GM23338 (cell line): ENCODE measurements around the gene COL6A3. TPM values are rescaled to one million over a fixed set of nuclear protein-coding genes. Genes with fewer than 3 reads are reported as not detected.
A peak's percentile ranks its signal among the peaks of the same experiment; 100 is the strongest.

Source experiments
- ATAC-seq: fragments of 200-7000 bp; cut with Tn5 transposase; 3 replicates; pipeline ENCODE4 v1.9.1; 2020
- DNase-seq: peaks from one replicate; pipeline ENCODE4 v3.0.0-alpha.2; 2015; ENCODE audit warnings: low spot score
- H2AFZ ChIP-seq: fragments of 200-600 bp; sonication (generic); 2 replicates; pipeline ENCODE4 v1.8.0; 2016; ENCODE audit warnings: antibody characterized with exemption, mild to moderate bottlenecking, moderate library complexity
- H3F3A ChIP-seq: fragments of 200-600 bp; sonication (generic); replicated peaks from 2 replicates; pipeline ENCODE4 v1.8.0; 2017; ENCODE audit warnings: antibody characterized with exemption, mixed run types, low read depth
- H3K27ac ChIP-seq: fragments of 200-600 bp; sonication (generic); 2 replicates; pipeline ENCODE4 v1.6.1; 2016; ENCODE audit warnings: low read depth
- H3K27me3 ChIP-seq: fragments of 200-600 bp; sonication (generic); 2 replicates; pipeline ENCODE4 v1.8.0; 2016; ENCODE audit warnings: mild to moderate bottlenecking, mixed run types, moderate library complexity; ENCODE audit not compliant: insufficient read depth
- H3K36me3 ChIP-seq: fragments of 200-600 bp; sonication (generic); 2 replicates; pipeline ENCODE4 v1.8.0; 2016; ENCODE audit warnings: mild to moderate bottlenecking; ENCODE audit not compliant: insufficient read depth
- H3K4me1 ChIP-seq: fragments of 200-600 bp; sonication (generic); 2 replicates; pipeline ENCODE4 v1.8.0; 2016; ENCODE audit warnings: mild to moderate bottlenecking, moderate library complexity; ENCODE audit not compliant: insufficient read depth
- H3K4me2 ChIP-seq: fragments of 200-600 bp; sonication (generic); 2 replicates; pipeline ENCODE4 v1.7.1; 2017; ENCODE audit warnings: mixed run types
- H3K4me3 ChIP-seq: fragments of 200-600 bp; sonication (generic); 2 replicates; pipeline ENCODE4 v1.6.1; 2016; ENCODE audit warnings: mixed run types
- H3K79me2 ChIP-seq: fragments of 200-600 bp; sonication (generic); replicated peaks from 2 replicates; pipeline ENCODE4 v1.8.0; 2017; ENCODE audit warnings: mild to moderate bottlenecking; ENCODE audit not compliant: insufficient read depth
- H3K9me2 ChIP-seq: fragments of 200-600 bp; sonication (generic); 2 replicates; pipeline ENCODE4 v1.8.0; 2017; ENCODE audit not compliant: insufficient read depth
- H4K20me1 ChIP-seq: fragments of 200-600 bp; sonication (generic); replicated peaks from 2 replicates; pipeline ENCODE4 v1.8.0; 2017; ENCODE audit warnings: mild to moderate bottlenecking; ENCODE audit not compliant: insufficient read depth
- H3K27ac Mint-ChIP-seq: 2 replicates; pipeline ENCODE4 v1.8.0; 2020; ENCODE audit warnings: inconsistent platforms, mild to moderate bottlenecking, moderate library complexity, mixed read lengths
- H3K27me3 Mint-ChIP-seq: 3 replicates; pipeline ENCODE4 v1.8.0; 2022; ENCODE audit warnings: low read depth, mild to moderate bottlenecking, moderate library complexity, mixed read lengths, inconsistent platforms; ENCODE audit not compliant: insufficient read depth, poor library complexity
- H3K36me3 Mint-ChIP-seq: 3 replicates; pipeline ENCODE4 v1.8.0; 2021; ENCODE audit warnings: low read depth, mild to moderate bottlenecking, inconsistent platforms, moderate library complexity, mixed read lengths
- H3K4me1 Mint-ChIP-seq: 3 replicates; pipeline ENCODE4 v1.8.0; 2020; ENCODE audit warnings: mild to moderate bottlenecking, inconsistent platforms, mixed read lengths
- H3K4me3 Mint-ChIP-seq: 3 replicates; pipeline ENCODE4 v1.8.0; 2021; ENCODE audit warnings: moderate library complexity, mild to moderate bottlenecking, inconsistent platforms, mixed read lengths
- H3K9me3 Mint-ChIP-seq: 3 replicates; pipeline ENCODE4 v1.8.0; 2020; ENCODE audit warnings: moderate library complexity, mild to moderate bottlenecking, inconsistent platforms, mixed read lengths
- EZH2 ChIP-seq: fragments of 200-600 bp; sonication (generic); IDR thresholded peaks from one replicate; pipeline ENCODE4 v1.8.0; 2017; ENCODE audit warnings: antibody characterized with exemption, mild to moderate bottlenecking, low read depth; ENCODE audit not compliant: unreplicated experiment
- JUNB ChIP-seq: IDR thresholded peaks from one replicate; pipeline ENCODE4 v1.6.1; 2016; ENCODE audit warnings: antibody characterized with exemption; ENCODE audit not compliant: unreplicated experiment
- NANOG ChIP-seq: IDR thresholded peaks from 2 replicates; pipeline ENCODE4 v1.6.1; 2016; ENCODE audit warnings: antibody characterized with exemption, borderline replicate concordance
- ZNF331 ChIP-seq: fragments of 250-450 bp; sonication (Bioruptor Pico); IDR thresholded peaks from 2 replicates; pipeline ENCODE4 v1.5.0; 2020; ENCODE audit warnings: low read depth, mild to moderate bottlenecking, moderate library complexity
- polyA plus RNA-seq: library from polyadenylated mRNA; unstranded; fragments of >200 nt; fragmentation: Nextera tagmentation; extraction: Ambion mirVana; gene quantifications from 2 replicates; pipeline ENCODE4 v1.2.1, GENCODE V29; 2016
- total RNA-seq: library from RNA; depleted of rRNA; stranded (reverse); fragments of >200 nt; shearing (Covaris generic); gene quantifications from 2 replicates; pipeline ENCODE4 v1.2.3, GENCODE V29; 2014
- TF ChIP-seq, protein P1 (sequence below), 2 experiments: fragments of 200-600 bp in 1 of 2; sonication (generic) in 1 of 2; conservative IDR thresholded peaks; 2 replicates each; pipeline versions ENCODE4 v1.5.1 to v1.6.1; 2016 to 2017; ENCODE audit warnings: antibody characterized with exemption in 2 of 2, low read depth in 2 of 2, mild to moderate bottlenecking in 2 of 2, moderate library complexity in 1 of 2
- TF ChIP-seq, protein P2 (sequence below): fragments of 250-450 bp; sonication (Bioruptor Pico); IDR thresholded peaks from 2 replicates; pipeline ENCODE4 v1.5.0; 2020; ENCODE audit warnings: mild to moderate bottlenecking, moderate library complexity

COL6A3 gene
- total and polyA plus RNA-seq, 2 experiments from 2014 or later, result 1.2 to 7.3 TPM

DNA sequence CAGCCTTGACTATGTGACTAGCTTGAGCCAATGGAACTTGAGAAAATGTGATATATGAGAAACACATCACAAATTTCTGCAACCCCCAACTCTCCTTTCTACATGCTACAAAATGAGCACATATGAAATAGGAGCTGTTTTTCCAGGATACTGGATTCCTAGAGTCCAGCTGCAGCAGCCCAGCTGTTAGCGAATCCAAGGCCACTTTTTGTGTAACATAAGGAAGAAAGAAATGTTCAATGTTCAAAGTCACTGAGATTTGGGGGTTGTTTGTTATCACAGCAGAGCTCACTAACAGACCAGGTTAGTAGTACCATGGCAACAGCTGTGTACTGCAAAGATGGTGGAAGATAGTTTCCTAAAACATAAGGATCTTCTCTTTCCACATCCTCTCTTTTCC is 12.6 kb upstream of the COL6A3 start (continued):
- TF ChIP-seq NANOG, result no peak
- TF ChIP-seq, protein P1, sequence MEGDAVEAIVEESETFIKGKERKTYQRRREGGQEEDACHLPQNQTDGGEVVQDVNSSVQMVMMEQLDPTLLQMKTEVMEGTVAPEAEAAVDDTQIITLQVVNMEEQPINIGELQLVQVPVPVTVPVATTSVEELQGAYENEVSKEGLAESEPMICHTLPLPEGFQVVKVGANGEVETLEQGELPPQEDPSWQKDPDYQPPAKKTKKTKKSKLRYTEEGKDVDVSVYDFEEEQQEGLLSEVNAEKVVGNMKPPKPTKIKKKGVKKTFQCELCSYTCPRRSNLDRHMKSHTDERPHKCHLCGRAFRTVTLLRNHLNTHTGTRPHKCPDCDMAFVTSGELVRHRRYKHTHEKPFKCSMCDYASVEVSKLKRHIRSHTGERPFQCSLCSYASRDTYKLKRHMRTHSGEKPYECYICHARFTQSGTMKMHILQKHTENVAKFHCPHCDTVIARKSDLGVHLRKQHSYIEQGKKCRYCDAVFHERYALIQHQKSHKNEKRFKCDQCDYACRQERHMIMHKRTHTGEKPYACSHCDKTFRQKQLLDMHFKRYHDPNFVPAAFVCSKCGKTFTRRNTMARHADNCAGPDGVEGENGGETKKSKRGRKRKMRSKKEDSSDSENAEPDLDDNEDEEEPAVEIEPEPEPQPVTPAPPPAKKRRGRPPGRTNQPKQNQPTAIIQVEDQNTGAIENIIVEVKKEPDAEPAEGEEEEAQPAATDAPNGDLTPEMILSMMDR (conservative IDR thresholded peaks at IDR 0.05; ENCODE audit: low read depth in 2 of 2), result no peak

DNA sequence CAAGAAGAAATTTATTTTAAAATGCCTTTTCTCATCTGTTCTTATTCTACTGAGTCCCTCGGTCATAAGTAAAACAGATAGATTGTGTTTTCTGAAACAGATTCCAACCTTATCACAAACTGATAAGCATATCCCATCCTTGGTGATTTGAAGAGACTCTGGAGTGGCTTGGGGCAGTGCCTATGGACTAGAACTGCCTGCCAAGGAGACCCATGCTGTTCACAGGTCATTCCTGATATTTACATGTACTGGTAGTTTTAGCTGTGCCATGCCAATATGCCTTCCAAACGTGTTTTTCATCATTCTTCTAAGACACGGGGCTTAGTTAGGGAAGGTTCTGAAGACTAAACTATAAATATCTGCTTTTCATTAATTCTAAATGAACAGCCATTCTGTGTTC is 11.4 kb upstream of the COL6A3 start:
- no peak for ATAC-seq
- Histone ChIP-seq H3K79me2 (no peaks in the 10 kb centered on the region), H3K36me3 (no peaks in the 10 kb centered on the region), H2AFZ (0 out of 2 replicates have a peak overlapping the region, but pooled peaks have one; percentile 47), H3K4me1 (peaks cover 7% of the 10 kb centered on the region), H3F3A (no peaks in the 10 kb centered on the region), H3K27me3 (no peaks in the 10 kb centered on the region), H3K4me3 (no peak overlapping the region), H3K9me2 (0 out of 2 replicates have a peak, but pooled peaks cover 3% of the 10 kb centered on the region), H3K27ac (no peak overlapping the region), H4K20me1 (no peaks in the 10 kb centered on the region; the same call in 1 of the 2 replicates), H3K4me2 (no peak overlapping the region)
- no peak for TF ChIP-seq ZNF331
- TF ChIP-seq JUNB, result no peak
- TF ChIP-seq EZH2, result no peak
- TF ChIP-seq, protein P1 (conservative IDR thresholded peaks at IDR 0.05; ENCODE audit: low read depth in 2 of 2), result no peak
- TF ChIP-seq, protein P2, sequence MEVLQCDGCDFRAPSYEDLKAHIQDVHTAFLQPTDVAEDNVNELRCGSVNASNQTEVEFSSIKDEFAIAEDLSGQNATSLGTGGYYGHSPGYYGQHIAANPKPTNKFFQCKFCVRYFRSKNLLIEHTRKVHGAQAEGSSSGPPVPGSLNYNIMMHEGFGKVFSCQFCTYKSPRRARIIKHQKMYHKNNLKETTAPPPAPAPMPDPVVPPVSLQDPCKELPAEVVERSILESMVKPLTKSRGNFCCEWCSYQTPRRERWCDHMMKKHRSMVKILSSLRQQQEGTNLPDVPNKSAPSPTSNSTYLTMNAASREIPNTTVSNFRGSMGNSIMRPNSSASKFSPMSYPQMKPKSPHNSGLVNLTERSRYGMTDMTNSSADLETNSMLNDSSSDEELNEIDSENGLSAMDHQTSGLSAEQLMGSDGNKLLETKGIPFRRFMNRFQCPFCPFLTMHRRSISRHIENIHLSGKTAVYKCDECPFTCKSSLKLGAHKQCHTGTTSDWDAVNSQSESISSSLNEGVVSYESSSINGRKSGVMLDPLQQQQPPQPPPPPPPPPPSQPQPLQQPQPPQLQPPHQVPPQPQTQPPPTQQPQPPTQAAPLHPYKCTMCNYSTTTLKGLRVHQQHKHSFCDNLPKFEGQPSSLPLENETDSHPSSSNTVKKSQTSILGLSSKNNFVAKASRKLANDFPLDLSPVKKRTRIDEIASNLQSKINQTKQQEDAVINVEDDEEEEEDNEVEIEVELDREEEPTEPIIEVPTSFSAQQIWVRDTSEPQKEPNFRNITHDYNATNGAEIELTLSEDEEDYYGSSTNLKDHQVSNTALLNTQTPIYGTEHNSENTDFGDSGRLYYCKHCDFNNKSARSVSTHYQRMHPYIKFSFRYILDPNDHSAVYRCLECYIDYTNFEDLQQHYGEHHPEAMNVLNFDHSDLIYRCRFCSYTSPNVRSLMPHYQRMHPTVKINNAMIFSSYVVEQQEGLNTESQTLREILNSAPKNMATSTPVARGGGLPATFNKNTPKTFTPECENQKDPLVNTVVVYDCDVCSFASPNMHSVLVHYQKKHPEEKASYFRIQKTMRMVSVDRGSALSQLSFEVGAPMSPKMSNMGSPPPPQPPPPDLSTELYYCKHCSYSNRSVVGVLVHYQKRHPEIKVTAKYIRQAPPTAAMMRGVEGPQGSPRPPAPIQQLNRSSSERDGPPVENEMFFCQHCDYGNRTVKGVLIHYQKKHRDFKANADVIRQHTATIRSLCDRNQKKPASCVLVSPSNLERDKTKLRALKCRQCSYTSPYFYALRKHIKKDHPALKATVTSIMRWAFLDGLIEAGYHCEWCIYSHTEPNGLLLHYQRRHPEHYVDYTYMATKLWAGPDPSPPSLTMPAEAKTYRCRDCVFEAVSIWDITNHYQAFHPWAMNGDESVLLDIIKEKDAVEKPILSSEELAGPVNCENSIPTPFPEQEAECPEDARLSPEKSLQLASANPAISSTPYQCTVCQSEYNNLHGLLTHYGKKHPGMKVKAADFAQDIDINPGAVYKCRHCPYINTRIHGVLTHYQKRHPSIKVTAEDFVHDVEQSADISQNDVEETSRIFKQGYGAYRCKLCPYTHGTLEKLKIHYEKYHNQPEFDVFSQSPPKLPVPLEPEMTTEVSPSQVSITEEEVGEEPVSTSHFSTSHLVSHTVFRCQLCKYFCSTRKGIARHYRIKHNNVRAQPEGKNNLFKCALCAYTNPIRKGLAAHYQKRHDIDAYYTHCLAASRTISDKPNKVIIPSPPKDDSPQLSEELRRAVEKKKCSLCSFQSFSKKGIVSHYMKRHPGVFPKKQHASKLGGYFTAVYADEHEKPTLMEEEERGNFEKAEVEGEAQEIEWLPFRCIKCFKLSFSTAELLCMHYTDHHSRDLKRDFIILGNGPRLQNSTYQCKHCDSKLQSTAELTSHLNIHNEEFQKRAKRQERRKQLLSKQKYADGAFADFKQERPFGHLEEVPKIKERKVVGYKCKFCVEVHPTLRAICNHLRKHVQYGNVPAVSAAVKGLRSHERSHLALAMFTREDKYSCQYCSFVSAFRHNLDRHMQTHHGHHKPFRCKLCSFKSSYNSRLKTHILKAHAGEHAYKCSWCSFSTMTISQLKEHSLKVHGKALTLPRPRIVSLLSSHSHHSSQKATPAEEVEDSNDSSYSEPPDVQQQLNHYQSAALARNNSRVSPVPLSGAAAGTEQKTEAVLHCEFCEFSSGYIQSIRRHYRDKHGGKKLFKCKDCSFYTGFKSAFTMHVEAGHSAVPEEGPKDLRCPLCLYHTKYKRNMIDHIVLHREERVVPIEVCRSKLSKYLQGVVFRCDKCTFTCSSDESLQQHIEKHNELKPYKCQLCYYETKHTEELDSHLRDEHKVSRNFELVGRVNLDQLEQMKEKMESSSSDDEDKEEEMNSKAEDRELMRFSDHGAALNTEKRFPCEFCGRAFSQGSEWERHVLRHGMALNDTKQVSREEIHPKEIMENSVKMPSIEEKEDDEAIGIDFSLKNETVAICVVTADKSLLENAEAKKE (CRISPR knock-in tag), result no peak
- H3K36me3 Mint-ChIP-seq, result no peaks in the 10 kb centered on the region; the same call in 2 of the 3 replicates
- H3K9me3 Mint-ChIP-seq, result no peaks in the 10 kb centered on the region
- no peak overlapping the region for H3K27ac Mint-ChIP-seq
- DNase-seq, result no peak
- H3K4me3 Mint-ChIP-seq, result no peak overlapping the region
- H3K27me3 Mint-ChIP-seq, result peaks cover 10% of the 10 kb centered on the region
- peaks cover 5% of the 10 kb centered on the region for H3K4me1 Mint-ChIP-seq
